Lower lobe of right lung (tissue), 2 donors: ENCODE measurements around the gene FRMPD4. TPM values are rescaled to one million over a fixed set of nuclear protein-coding genes. Genes with fewer than 3 reads are reported as not detected.

Source experiments
- ATAC-seq, 2 donors: fragments of 200-7000 bp; cut with Tn5 transposase; one replicate each; pipeline ENCODE4 v1.9.1; 2020 to 2022; ENCODE audit warnings: mild to moderate bottlenecking in 2 of 2, moderate library complexity in 2 of 2
- DNase-seq: peaks from one replicate; pipeline ENCODE4 v3.0.0-alpha.2; 2020
- H3K27ac ChIP-seq: fragments of 200-600 bp; one replicate; pipeline ENCODE4 v1.8.0; 2022
- H3K27me3 ChIP-seq: fragments of 200-600 bp; one replicate; pipeline ENCODE4 v1.8.0; 2022; ENCODE audit warnings: low read depth
- H3K36me3 ChIP-seq: fragments of 200-600 bp; one replicate; pipeline ENCODE4 v1.8.0; 2022; ENCODE audit warnings: mild to moderate bottlenecking
- H3K4me1 ChIP-seq: fragments of 200-600 bp; one replicate; pipeline ENCODE4 v1.8.0; 2022
- H3K4me3 ChIP-seq: fragments of 200-600 bp; one replicate; pipeline ENCODE4 v1.8.0; 2022; ENCODE audit warnings: mild to moderate bottlenecking
- H3K9me3 ChIP-seq: fragments of 200-600 bp; one replicate; pipeline ENCODE4 v1.8.0; 2022
- CTCF ChIP-seq: fragments of 200-600 bp; IDR thresholded peaks from one replicate; pipeline ENCODE4 v1.8.0; 2022; ENCODE audit warnings: antibody characterized with exemption, mild to moderate bottlenecking
- intact Hi-C: fragments of 100-400 bp; cut with DNase I; formaldehyde crosslinking; loops from one replicate; pipeline ENCODE4 v1.11.0; 2022
- long read RNA-seq: library from polyadenylated mRNA; unstranded; transcript quantifications from one replicate; pipeline ENCODE4 v2.0.0, GENCODE V29; 2021
- total RNA-seq: library from RNA; stranded (reverse); fragmentation: NEBNext Ultra II Directional; extraction: Animal tissue kit (Norgen Biotek cat#: 25700); gene quantifications from one replicate; pipeline ENCODE4 v1.2.1, GENCODE V29; 2021
- donor health status: DM: no; HTN: yes; CAD: no; lungs with severe emphysema.

FRMPD4 gene
- 0.15 TPM for total RNA-seq
- long read RNA-seq: 0 reads

GRCh38 chrX:12138361-12139313 is at the start of gene FRMPD4:
Gene FRMPD4, plus strand, starts transcription at chrX:12138473. Its CDS starts 499 bp downstream, at chrX:12138972.
- no peak for TF ChIP-seq CTCF
- peaks cover 8% of the 10 kb centered on the region for H3K27me3 ChIP-seq
- peak within 1 kb of the TSS; percentile 37 for H3K4me3 ChIP-seq
- no peaks in the 10 kb centered on the region for H3K36me3 ChIP-seq
- no peaks in the 10 kb centered on the region for H3K9me3 ChIP-seq
- ATAC-seq (no peak), DNase-seq (no peak)
- no peaks in the 10 kb centered on the region for H3K4me1 ChIP-seq
- H3K27ac ChIP-seq: no peak within 1 kb of the TSS
- intact Hi-C loops: no loop called here

DNA sequence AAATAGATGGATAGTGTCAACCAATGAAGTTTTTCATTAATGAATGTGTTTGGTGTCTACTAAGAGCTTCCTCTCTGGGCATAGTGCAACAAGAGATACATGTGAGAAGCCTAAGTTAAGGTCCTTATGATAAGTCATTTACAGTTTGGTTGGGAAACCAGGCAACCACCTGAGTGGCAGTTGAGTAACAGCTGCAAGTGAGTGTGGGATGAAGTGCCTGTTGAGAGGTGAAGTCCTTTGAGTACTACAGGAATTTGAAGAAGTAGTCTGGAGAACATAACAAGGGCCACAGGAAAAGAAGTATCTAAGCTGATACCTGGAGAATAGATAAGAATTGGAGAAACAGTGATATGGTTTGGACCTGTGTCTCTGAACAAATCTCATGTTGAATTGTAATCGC is 48.5 kb upstream of the FRMPD4 start:
- no peaks in the 10 kb centered on the region for H3K36me3 ChIP-seq
- H3K4me3 ChIP-seq: no peak overlapping the region
- peak in 1 of 2 donors; percentile 58 for ATAC-seq
- H3K27me3 ChIP-seq: no peaks in the 10 kb centered on the region
- no peaks in the 10 kb centered on the region for H3K4me1 ChIP-seq
- no peaks in the 10 kb centered on the region for H3K9me3 ChIP-seq
- intact Hi-C loops: loop anchor here (10.0 kb wide), 1 partner anchor 615 kb away; no protein-coding TSS in a partner anchor
- DNase-seq: no peak
- TF ChIP-seq CTCF: no peak
- H3K27ac ChIP-seq: no peak overlapping the region

DNA sequence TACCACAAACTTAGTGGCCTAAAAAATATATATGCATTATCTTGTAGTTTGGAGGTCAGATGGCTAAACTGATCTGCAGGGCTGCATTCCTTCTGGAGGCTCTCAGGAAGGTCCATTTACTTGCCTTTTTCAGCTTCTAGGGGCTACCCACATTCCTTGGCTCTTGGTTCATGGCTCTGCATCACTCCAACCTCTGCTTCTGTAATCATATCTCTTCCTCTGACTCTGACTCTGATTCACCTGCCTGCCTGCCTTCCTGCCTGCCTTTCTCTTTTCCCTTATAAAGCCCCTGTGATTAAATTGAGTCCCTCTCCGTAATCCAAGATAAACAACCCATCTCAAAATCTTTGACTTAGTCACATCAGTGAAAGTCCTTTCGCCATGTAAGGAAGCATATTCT is 25.0 kb upstream of the FRMPD4 start:
- Histone ChIP-seq H3K9me3 (no peaks in the 10 kb centered on the region), H3K27me3 (no peaks in the 10 kb centered on the region), H3K4me3 (no peak overlapping the region), H3K4me1 (no peaks in the 10 kb centered on the region), H3K36me3 (no peaks in the 10 kb centered on the region), H3K27ac (no peak overlapping the region)
- intact Hi-C loops: no loop called here
- ATAC-seq (no peak), DNase-seq (no peak)
- TF ChIP-seq CTCF: no peak

DNA sequence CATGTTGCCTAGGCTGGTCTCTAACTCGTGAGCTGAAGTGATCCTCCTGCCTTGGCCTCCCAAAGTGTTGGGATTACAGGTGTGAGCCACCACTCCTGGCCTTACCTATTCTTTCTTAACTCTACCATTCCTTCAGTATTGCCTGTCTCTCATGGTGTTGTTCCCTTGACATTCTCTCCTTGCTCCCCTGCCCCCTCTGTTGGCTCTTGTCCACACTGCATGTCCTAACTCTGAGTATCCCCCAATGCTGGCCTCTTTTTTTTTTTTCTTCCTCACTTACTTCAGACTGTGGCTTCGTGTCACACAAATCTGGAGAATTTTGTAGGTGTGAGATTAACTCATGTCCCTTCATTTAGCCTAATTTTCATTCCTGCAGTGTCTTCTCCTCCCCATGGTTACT is 22.9 kb upstream of the FRMPD4 start:
- Histone ChIP-seq H3K4me3 (no peak overlapping the region), H3K27ac (no peak overlapping the region), H3K27me3 (no peaks in the 10 kb centered on the region), H3K36me3 (no peaks in the 10 kb centered on the region), H3K4me1 (no peaks in the 10 kb centered on the region), H3K9me3 (no peaks in the 10 kb centered on the region)
- DNase-seq: no peak
- no peak for TF ChIP-seq CTCF
- no peak for ATAC-seq
- intact Hi-C loops: no loop called here

- Histone ChIP-seq H3K36me3 (no peaks in the 10 kb centered on the region), H3K4me1 (no peaks in the 10 kb centered on the region), H3K9me3 (no peaks in the 10 kb centered on the region), H3K4me3 (no peak overlapping the region), H3K27ac (no peak overlapping the region), H3K27me3 (no peaks in the 10 kb centered on the region)
- ATAC-seq: peak in 1 of 2 donors; percentile 47
- TF ChIP-seq CTCF: no peak
- intact Hi-C loops: no loop called here
- DNase-seq: no peak
These were observed 20.1 kb upstream of the FRMPD4 start for GRCh38 chrX:12118134-12118533.
